IPS DF 6.9 (cell line): ENCODE results near the gene SCYL3.

ENCODE experiments used
- DNase-seq: peaks from one replicate; pipeline ENCODE4 v3.0.0-alpha.2; 2013; ENCODE audit warnings: low read depth, low spot score
- H3K27ac ChIP-seq: one replicate; pipeline ENCODE4 v1.5.1; 2013; ENCODE audit warnings: low read length, control low read depth
- H3K27me3 ChIP-seq: 2 replicates; pipeline ENCODE4 v1.6.1; 2013; ENCODE audit warnings: mild to moderate bottlenecking, low read length; ENCODE audit not compliant: control insufficient read depth, insufficient read depth
- H3K36me3 ChIP-seq: 2 replicates; pipeline ENCODE4 v1.6.1; 2013; ENCODE audit warnings: low read length; ENCODE audit not compliant: control insufficient read depth, insufficient read depth
- H3K4me1 ChIP-seq: 2 replicates; pipeline ENCODE4 v1.6.1; 2013; ENCODE audit warnings: low read length; ENCODE audit not compliant: control insufficient read depth, insufficient read depth
- H3K4me3 ChIP-seq: 2 replicates; pipeline ENCODE4 v1.5.1; 2013; ENCODE audit warnings: mild to moderate bottlenecking, low read length
- H3K9me3 ChIP-seq: 2 replicates; pipeline ENCODE4 v1.6.1; 2013; ENCODE audit warnings: low read length, inconsistent platforms; ENCODE audit not compliant: control insufficient read depth, insufficient read depth
- WGBS: extraction: QIAGEN DNeasy Blood & Tissue Kit; methylation state at CpG from one replicate; pipeline ENCODE4 v1.1.7; 2013; ENCODE audit warnings: mixed read lengths, missing lambda C conversion rate; ENCODE audit not compliant: insufficient read length, insufficient coverage; 5-methylcytosine and 5-hydroxymethylcytosine counted together

Gene SCYL3

DNA sequence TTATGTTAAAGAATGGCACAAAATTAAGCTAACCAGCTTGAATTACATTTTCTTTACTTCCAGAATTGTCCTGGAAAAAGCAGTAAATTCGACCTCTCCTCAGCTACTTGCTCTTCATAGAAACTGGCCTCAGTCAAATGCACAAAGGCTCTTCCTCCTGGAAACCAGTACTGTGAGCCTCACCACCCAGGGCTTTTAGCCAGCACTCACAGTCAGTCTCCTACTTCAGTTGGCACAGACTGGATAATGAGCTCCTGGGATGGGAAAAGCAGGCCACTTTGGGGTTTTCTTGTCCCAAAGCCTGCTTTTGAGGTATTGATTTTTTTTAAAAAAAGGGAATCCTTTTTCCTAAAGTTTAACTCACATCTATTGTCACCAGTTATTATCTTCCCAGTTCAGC, 40.4 kb downstream of the SCYL3 start:
- no CpG with 5 or more reads among the region's 1 CpG for WGBS
- Histone ChIP-seq H3K4me3 (no peak overlapping the region), H3K27me3 (no peaks in the 10 kb centered on the region), H3K27ac (no peak overlapping the region), H3K36me3 (peaks cover 10% of the 10 kb centered on the region; the same call in 1 of the 2 replicates), H3K9me3 (no peaks in the 10 kb centered on the region), H3K4me1 (no peaks in the 10 kb centered on the region)
- no peak for DNase-seq

DNA sequence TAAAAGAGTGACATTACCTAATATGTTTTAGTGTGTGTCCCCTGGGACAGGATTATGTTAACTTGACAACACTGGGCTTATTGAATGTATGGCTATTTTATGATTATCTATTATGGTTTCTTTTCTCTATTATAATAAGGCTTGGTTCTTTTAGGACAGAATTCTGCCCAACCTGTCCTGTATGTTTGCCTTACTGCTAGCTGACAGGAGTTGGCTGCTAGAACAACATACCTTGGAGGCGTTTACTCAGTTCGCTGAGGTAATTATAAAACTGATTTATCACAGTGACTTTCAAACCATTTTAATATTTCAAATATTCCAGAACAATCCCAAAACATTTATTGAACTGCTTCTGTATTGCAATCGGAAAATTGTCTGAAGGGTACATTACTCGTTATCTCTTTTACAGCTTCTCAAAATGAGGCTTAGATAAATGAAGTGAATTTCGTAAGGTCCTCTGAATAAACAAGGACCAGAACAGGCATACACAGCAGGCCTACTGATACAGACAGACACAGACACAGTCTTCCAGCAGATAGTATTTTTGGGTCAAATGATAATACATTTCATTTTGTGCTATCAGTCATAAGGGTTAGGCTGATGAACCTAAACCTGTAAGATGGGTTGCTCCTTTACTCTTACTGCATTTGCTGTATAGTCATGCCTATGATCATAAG, 44.2 kb downstream of the SCYL3 start:
- Histone ChIP-seq H3K4me3 (no peak overlapping the region), H3K36me3 (peaks cover 12% of the 10 kb centered on the region; the same call in 1 of the 2 replicates), H3K4me1 (no peaks in the 10 kb centered on the region), H3K9me3 (no peaks in the 10 kb centered on the region), H3K27me3 (no peaks in the 10 kb centered on the region), H3K27ac (no peak overlapping the region)
- WGBS: no CpG with 5 or more reads among the region's 5 CpGs
- no peak for DNase-seq

- Histone ChIP-seq H3K27me3 (no peaks in the 10 kb centered on the region), H3K36me3 (peaks cover 9% of the 10 kb centered on the region; the same call in 1 of the 2 replicates), H3K9me3 (no peaks in the 10 kb centered on the region), H3K4me1 (no peaks in the 10 kb centered on the region), H3K27ac (no peak overlapping the region), H3K4me3 (no peak overlapping the region)
- no peak for DNase-seq
- WGBS: no CpG with 5 or more reads among the region's 2 CpGs
Measured at GRCh38 chr1:169848456-169848855, 45.2 kb downstream of the SCYL3 start.

DNA sequence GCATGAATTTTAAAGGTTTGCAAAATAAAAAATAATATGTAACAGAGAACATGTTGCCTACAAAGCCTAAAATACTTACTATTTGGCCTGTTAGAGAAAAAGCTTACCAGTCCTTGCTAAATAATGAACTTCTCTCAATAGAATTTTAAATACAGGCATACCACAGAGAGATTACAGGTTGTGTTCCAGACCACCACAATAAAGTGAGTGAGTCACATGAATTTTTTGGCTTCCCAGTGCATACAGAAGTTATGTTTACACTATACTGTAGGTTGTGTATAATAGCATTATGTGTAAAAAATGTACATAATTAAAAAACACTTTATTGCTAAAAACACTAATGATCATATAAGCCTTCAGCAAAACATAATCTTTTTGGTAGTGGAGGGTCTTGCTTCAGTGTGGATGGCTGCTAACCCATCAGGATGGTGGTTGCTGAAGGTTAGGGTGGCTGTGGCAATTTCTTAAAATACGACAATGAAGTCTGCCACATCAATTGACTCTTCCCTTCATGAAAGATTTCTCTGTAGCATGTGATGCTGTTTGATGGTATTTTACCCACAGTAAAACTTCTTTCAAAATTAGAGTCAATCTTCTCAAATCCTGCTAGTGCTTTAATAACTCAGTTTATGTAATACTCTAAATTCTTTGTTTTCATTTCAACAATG, 48.6 kb downstream of the SCYL3 start:
- no peaks in the 10 kb centered on the region for H3K9me3 ChIP-seq
- H3K4me3 ChIP-seq: no peak overlapping the region
- peaks cover 4% of the 10 kb centered on the region; the same call in 1 of the 2 replicates for H3K36me3 ChIP-seq
- no peaks in the 10 kb centered on the region for H3K4me1 ChIP-seq
- DNase-seq: no peak
- H3K27me3 ChIP-seq: no peaks in the 10 kb centered on the region
- WGBS: no CpG with 5 or more reads among the region's 1 CpG
- no peak overlapping the region for H3K27ac ChIP-seq

GRCh38 chr1:169838942-169839341, 54.8 kb downstream of the SCYL3 start:
- no peak overlapping the region for H3K4me3 ChIP-seq
- H3K27ac ChIP-seq: no peak overlapping the region
- 0 out of 2 replicates have a peak, but pooled peaks cover 2% of the 10 kb centered on the region for H3K9me3 ChIP-seq
- peaks cover 4% of the 10 kb centered on the region; the same call in 1 of the 2 replicates for H3K36me3 ChIP-seq
- no peaks in the 10 kb centered on the region for H3K4me1 ChIP-seq
- no peak for DNase-seq
- WGBS: no CpG with 5 or more reads among the region's 4 CpGs
- no peaks in the 10 kb centered on the region for H3K27me3 ChIP-seq

- no CpG with 5 or more reads among the region's 1 CpG for WGBS
- no peak for DNase-seq
- H3K27ac ChIP-seq: no peak overlapping the region
- no peaks in the 10 kb centered on the region for H3K27me3 ChIP-seq
- H3K4me3 ChIP-seq: no peak overlapping the region
- 0 out of 2 replicates have a peak, but pooled peaks cover 2% of the 10 kb centered on the region for H3K9me3 ChIP-seq
- H3K36me3 ChIP-seq: peaks cover 4% of the 10 kb centered on the region; the same call in 1 of the 2 replicates
- no peaks in the 10 kb centered on the region for H3K4me1 ChIP-seq
Measured at GRCh38 chr1:169836198-169836597, 57.5 kb downstream of the SCYL3 start.

GRCh38 chr1:169835647-169836046, 58.0 kb downstream of the SCYL3 start:
- Histone ChIP-seq H3K36me3 (peaks cover 4% of the 10 kb centered on the region; the same call in 1 of the 2 replicates), H3K27ac (no peak overlapping the region), H3K4me3 (no peak overlapping the region), H3K9me3 (0 out of 2 replicates have a peak, but pooled peaks cover 2% of the 10 kb centered on the region), H3K4me1 (no peaks in the 10 kb centered on the region), H3K27me3 (no peaks in the 10 kb centered on the region)
- DNase-seq: no peak
- WGBS: no CpG with 5 or more reads among the region's 1 CpG

- H3K4me3 ChIP-seq: no peak overlapping the region
- H3K36me3 ChIP-seq: peaks cover 4% of the 10 kb centered on the region; the same call in 1 of the 2 replicates
- no peaks in the 10 kb centered on the region for H3K27me3 ChIP-seq
- WGBS: no CpG with 5 or more reads among the region's 1 CpG
- H3K27ac ChIP-seq: no peak overlapping the region
- DNase-seq: no peak
- H3K9me3 ChIP-seq: 0 out of 2 replicates have a peak, but pooled peaks cover 2% of the 10 kb centered on the region
- H3K4me1 ChIP-seq: no peaks in the 10 kb centered on the region
Measured at GRCh38 chr1:169834869-169835268, 58.8 kb downstream of the SCYL3 start.

DNA sequence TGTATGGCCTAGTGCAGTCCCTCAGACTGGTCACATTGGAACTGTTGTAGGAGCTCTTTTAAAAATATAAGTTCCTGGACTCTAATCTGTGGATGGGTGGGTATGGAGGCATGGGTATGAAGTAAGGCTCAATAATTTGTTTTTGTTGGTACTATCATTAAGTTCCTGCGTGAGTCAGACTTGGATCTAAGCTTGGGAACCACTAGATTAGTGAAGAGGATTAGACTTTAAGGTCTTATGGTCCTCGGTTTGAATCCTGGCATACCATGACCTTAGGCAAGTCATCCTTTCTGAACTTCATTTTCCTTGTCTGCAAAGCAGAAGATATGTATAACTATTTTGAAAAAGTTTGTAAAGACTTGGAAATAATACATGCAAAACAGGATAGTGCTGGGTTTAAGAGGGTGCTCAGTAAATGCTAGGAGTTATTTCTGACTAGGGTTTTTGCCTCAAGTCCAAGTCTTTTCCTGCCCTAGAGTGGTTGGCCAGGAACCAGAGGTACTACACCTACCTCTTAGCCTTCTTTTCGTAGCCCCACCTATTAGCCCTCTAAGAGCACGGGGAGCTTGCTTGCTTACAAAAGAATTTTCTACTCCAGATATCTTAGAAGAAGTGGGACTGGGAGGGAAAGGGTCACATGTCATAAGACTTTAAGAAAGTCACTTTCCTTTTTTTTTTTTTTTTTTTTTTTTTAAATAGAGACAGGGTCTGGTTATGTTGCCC, 60.4 kb downstream of the SCYL3 start:
- H3K36me3 ChIP-seq: no peaks in the 10 kb centered on the region; the same call in 1 of the 2 replicates
- no peak overlapping the region for H3K4me3 ChIP-seq
- H3K27me3 ChIP-seq: no peaks in the 10 kb centered on the region
- no peak overlapping the region for H3K27ac ChIP-seq
- no peaks in the 10 kb centered on the region for H3K4me1 ChIP-seq
- H3K9me3 ChIP-seq: no peaks in the 10 kb centered on the region
- no CpG with 5 or more reads among the region's 4 CpGs for WGBS
- DNase-seq: no peak

DNA sequence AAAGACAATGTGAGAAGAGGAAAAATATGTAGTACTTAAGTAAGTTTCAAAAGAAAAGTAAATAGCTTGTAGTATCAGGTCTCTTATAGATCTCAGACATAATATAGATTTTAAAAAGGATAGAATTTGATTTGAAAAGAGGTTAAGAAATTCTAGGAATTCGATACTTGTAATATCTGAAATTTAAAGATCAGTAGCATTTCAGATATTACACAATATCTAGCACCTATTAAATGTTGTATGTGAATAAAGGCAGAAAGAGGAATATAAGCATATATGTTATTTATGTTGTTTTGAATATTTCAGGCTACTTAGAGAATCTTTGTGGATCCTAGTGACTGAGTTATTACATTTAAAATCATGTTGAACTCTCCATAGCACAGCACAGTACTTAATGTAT, 64.0 kb downstream of the SCYL3 start:
- H3K36me3 ChIP-seq: no peaks in the 10 kb centered on the region; the same call in 1 of the 2 replicates
- no peak overlapping the region for H3K27ac ChIP-seq
- WGBS: 100% methylated on average over 1 of the region's 1 CpG
- no peaks in the 10 kb centered on the region for H3K27me3 ChIP-seq
- H3K9me3 ChIP-seq: no peaks in the 10 kb centered on the region
- DNase-seq: no peak
- no peak overlapping the region for H3K4me3 ChIP-seq
- H3K4me1 ChIP-seq: no peaks in the 10 kb centered on the region
